ENCODE data around the gene TSEN2.

TSEN2 gene

GRCh38 chr3:12562451-12562850 lies 78.2 kb downstream of the TSEN2 start:
- intact Hi-C loops (cut with DNase I; ENCODE audit: low total_unique reads): no loop called here
- H3K27me3 ChIP-seq: no peaks in the 10 kb centered on the region
- no peak overlapping the region for H3K4me3 ChIP-seq
- H3K4me1 ChIP-seq: peaks cover 0 to 54% (median 36%) of the 10 kb centered on the region in 4 donors
- TF ChIP-seq CTCF (IDR thresholded peaks at IDR 0.05): no peak
- peaks cover 0 to 7% (median 6%) of the 10 kb centered on the region in 3 donors for H3K9me3 ChIP-seq
- DNase-seq: no peak
- H3K27ac ChIP-seq: no peak overlapping the region
- H3K36me3 ChIP-seq: no peaks in the 10 kb centered on the region

- Histone ChIP-seq H3K36me3 (peaks cover 25 to 33% (median 26%) of the 10 kb centered on the region in 3 donors), H3K4me1 (peaks cover 0 to 14% (median 7%) of the 10 kb centered on the region in 4 donors), H3K27ac (no peak overlapping the region), H3K9me3 (peaks cover 0 to 7% (median 6%) of the 10 kb centered on the region in 3 donors), H3K4me3 (no peak overlapping the region), H3K27me3 (no peaks in the 10 kb centered on the region)
- TF ChIP-seq CTCF (IDR thresholded peaks at IDR 0.05): no peak
- no peak for DNase-seq
- intact Hi-C loops (cut with DNase I; ENCODE audit: low total_unique reads): no loop called here
These were observed 82.7 kb downstream of the TSEN2 start for GRCh38 chr3:12566976-12567375.

GRCh38 chr3:12568747-12569146 lies 84.5 kb downstream of the TSEN2 start:
- no peak overlapping the region for H3K27ac ChIP-seq
- no peak for TF ChIP-seq CTCF (IDR thresholded peaks at IDR 0.05)
- intact Hi-C loops (cut with DNase I; ENCODE audit: low total_unique reads): no loop called here
- H3K27me3 ChIP-seq: no peaks in the 10 kb centered on the region
- H3K9me3 ChIP-seq: peaks cover 0 to 7% (median 6%) of the 10 kb centered on the region in 3 donors
- no peaks in the 10 kb centered on the region for H3K4me1 ChIP-seq
- no peak for DNase-seq
- no peak overlapping the region for H3K4me3 ChIP-seq
- H3K36me3 ChIP-seq: peaks cover 43 to 51% (median 44%) of the 10 kb centered on the region in 3 donors

- H3K4me1 ChIP-seq: no peaks in the 10 kb centered on the region
- TF ChIP-seq CTCF (IDR thresholded peaks at IDR 0.05): no peak
- H3K36me3 ChIP-seq: peaks cover 54 to 62% (median 55%) of the 10 kb centered on the region in 3 donors
- H3K27me3 ChIP-seq: no peaks in the 10 kb centered on the region
- H3K27ac ChIP-seq: no peak overlapping the region
- no peak for DNase-seq
- intact Hi-C loops (cut with DNase I; ENCODE audit: low total_unique reads): no loop called here
- no peak overlapping the region for H3K4me3 ChIP-seq
- peaks cover 0 to 7% (median 6%) of the 10 kb centered on the region in 3 donors for H3K9me3 ChIP-seq
These were observed 85.6 kb downstream of the TSEN2 start for GRCh38 chr3:12569836-12570235.

GRCh38 chr3:12571986-12572385 lies 87.7 kb downstream of the TSEN2 start:
- no peak for TF ChIP-seq CTCF (IDR thresholded peaks at IDR 0.05)
- intact Hi-C loops (cut with DNase I; ENCODE audit: low total_unique reads): no loop called here

GRCh38 chr3:12574131-12574530 lies 89.9 kb downstream of the TSEN2 start:
- no peak for DNase-seq
- H3K4me1 ChIP-seq: no peaks in the 10 kb centered on the region
- peaks cover 83 to 100% (median 97%) of the 10 kb centered on the region in 3 donors for H3K36me3 ChIP-seq
- intact Hi-C loops (cut with DNase I; ENCODE audit: low total_unique reads): no loop called here
- H3K27me3 ChIP-seq: no peaks in the 10 kb centered on the region
- no peak for TF ChIP-seq CTCF (IDR thresholded peaks at IDR 0.05)
- H3K27ac ChIP-seq: no peak overlapping the region
- H3K9me3 ChIP-seq: no peaks in the 10 kb centered on the region
- H3K4me3 ChIP-seq: no peak overlapping the region

More at GRCh38 chr3:12571986-12572385, 87.7 kb downstream of the TSEN2 start:
- Histone ChIP-seq H3K4me1 (no peaks in the 10 kb centered on the region), H3K27ac (no peak overlapping the region), H3K4me3 (no peak overlapping the region), H3K27me3 (no peaks in the 10 kb centered on the region), H3K36me3 (peaks cover 74 to 84% (median 75%) of the 10 kb centered on the region in 3 donors), H3K9me3 (no peaks in the 10 kb centered on the region)
- no peak for DNase-seq

Data from tibial artery (tissue), 4 donors.